Measurements from ENCODE around the gene XPR1. TPM values are rescaled to one million over a fixed set of nuclear protein-coding genes. Genes with fewer than 3 reads are reported as not detected.

XPR1 gene
- total RNA-seq, 1 experiment from 2014 or later = 16.8 TPM

GRCh38 chr1:180930687-180931086, 298.9 kb downstream of the XPR1 start:
- H3K4me2 ChIP-seq = no peak overlapping the region
- no peak overlapping the region for H3K27ac ChIP-seq
- H3K4me1 ChIP-seq (replicated peaks; ENCODE audit: insufficient read depth) = no peaks in the 10 kb centered on the region
- H2AFZ ChIP-seq = no peak overlapping the region
- H3K27me3 ChIP-seq (ENCODE audit: insufficient read depth, low read depth) = no peaks in the 10 kb centered on the region
- H3K9me2 ChIP-seq (ENCODE audit: insufficient read depth) = no peaks in the 10 kb centered on the region
- no peaks in the 10 kb centered on the region for H4K20me1 ChIP-seq (ENCODE audit: insufficient read depth)
- ChIA-PET CTCF (no interaction called here), POLR2A (ENCODE audit: unreplicated experiment) (interaction anchor here (0.6 kb wide), 1 partner anchor 9 kb away, joined by 4 read pairs; no protein-coding TSS in a partner anchor)
- intact Hi-C loops (cut with micrococcal nuclease; ENCODE audit: unreplicated experiment) = no loop called here
- TF ChIP-seq EZH2 (IDR thresholded peaks at IDR 0.05; ENCODE audit: low read depth) (no peak), CTCF (conservative IDR thresholded peaks at IDR 0.05) (no peak)
- H3K9me3 ChIP-seq (ENCODE audit: insufficient read depth, low read depth) = no peaks in the 10 kb centered on the region
- no TSS peak for BruUV-seq (replicated peaks)
- no peaks in the 10 kb centered on the region for H3K79me2 ChIP-seq (ENCODE audit: low read depth)
- no peak for DNase-seq
- H3K4me3 ChIP-seq = no peak overlapping the region
- H3K36me3 ChIP-seq (ENCODE audit: low read depth) = no peaks in the 10 kb centered on the region
- no peaks in the 10 kb centered on the region for H3F3A ChIP-seq (ENCODE audit: insufficient read depth, low read depth)

- Histone ChIP-seq H3K27me3 (ENCODE audit: insufficient read depth, low read depth) (no peaks in the 10 kb centered on the region), H3K4me2 (no peak overlapping the region), H3K27ac (no peak overlapping the region), H3K4me1 (replicated peaks; ENCODE audit: insufficient read depth) (no peaks in the 10 kb centered on the region), H2AFZ (no peak overlapping the region), H3K79me2 (ENCODE audit: low read depth) (no peaks in the 10 kb centered on the region), H4K20me1 (ENCODE audit: insufficient read depth) (no peaks in the 10 kb centered on the region), H3K4me3 (no peak overlapping the region), H3K36me3 (ENCODE audit: low read depth) (no peaks in the 10 kb centered on the region), H3K9me3 (ENCODE audit: insufficient read depth, low read depth) (no peaks in the 10 kb centered on the region), H3F3A (ENCODE audit: insufficient read depth, low read depth) (no peaks in the 10 kb centered on the region), H3K9me2 (ENCODE audit: insufficient read depth) (no peaks in the 10 kb centered on the region)
- DNase-seq = no peak
- BruUV-seq (replicated peaks) = no TSS peak
- POLR2A ChIA-PET (ENCODE audit: unreplicated experiment) = interaction anchor here (0.6 kb wide), 1 partner anchor 237 kb away, joined by 4 read pairs; no protein-coding TSS in a partner anchor
- intact Hi-C loops (cut with micrococcal nuclease; ENCODE audit: unreplicated experiment) = no loop called here
- CTCF ChIA-PET = no interaction called here
- TF ChIP-seq CTCF (conservative IDR thresholded peaks at IDR 0.05) (no peak), EZH2 (IDR thresholded peaks at IDR 0.05; ENCODE audit: low read depth) (no peak)
Measured at GRCh38 chr1:180931529-180931928, 299.7 kb downstream of the XPR1 start.

DNA sequence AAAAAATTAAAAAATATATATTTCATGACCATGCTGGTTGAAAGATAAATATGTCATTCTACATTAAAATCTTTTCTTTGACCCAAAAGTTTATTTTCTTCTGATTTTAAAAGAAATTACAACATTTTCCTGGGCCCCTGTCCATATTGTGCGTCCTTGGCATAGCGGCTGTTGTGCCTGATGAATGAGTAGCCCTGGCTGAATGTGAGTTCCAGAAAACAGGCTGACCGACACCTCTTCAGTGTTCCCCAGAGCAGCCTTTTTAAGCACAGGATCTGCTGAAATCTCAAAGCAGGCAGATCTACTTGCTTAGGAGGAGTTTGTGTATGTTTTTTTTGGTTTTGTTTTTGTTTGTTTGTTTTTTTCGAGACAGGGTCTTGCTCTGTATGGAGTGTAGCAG, 300.6 kb downstream of the XPR1 start:
- H2AFZ ChIP-seq = no peak overlapping the region
- H3K27ac ChIP-seq = no peak overlapping the region
- POLR2A ChIA-PET (ENCODE audit: unreplicated experiment) = no interaction called here
- H3K4me3 ChIP-seq = no peak overlapping the region
- intact Hi-C loops (cut with micrococcal nuclease; ENCODE audit: unreplicated experiment) = no loop called here
- no peaks in the 10 kb centered on the region for H4K20me1 ChIP-seq (ENCODE audit: insufficient read depth)
- no peaks in the 10 kb centered on the region for H3K9me3 ChIP-seq (ENCODE audit: insufficient read depth, low read depth)
- H3F3A ChIP-seq (ENCODE audit: insufficient read depth, low read depth) = no peaks in the 10 kb centered on the region
- CTCF ChIA-PET = no interaction called here
- H3K27me3 ChIP-seq (ENCODE audit: insufficient read depth, low read depth) = no peaks in the 10 kb centered on the region
- no peaks in the 10 kb centered on the region for H3K36me3 ChIP-seq (ENCODE audit: low read depth)
- H3K79me2 ChIP-seq (ENCODE audit: low read depth) = no peaks in the 10 kb centered on the region
- H3K4me2 ChIP-seq = no peak overlapping the region
- no TSS peak for BruUV-seq (replicated peaks)
- H3K4me1 ChIP-seq (replicated peaks; ENCODE audit: insufficient read depth) = no peaks in the 10 kb centered on the region
- no peak for DNase-seq
- TF ChIP-seq EZH2 (IDR thresholded peaks at IDR 0.05; ENCODE audit: low read depth) = no peak
- TF ChIP-seq CTCF (conservative IDR thresholded peaks at IDR 0.05) = no peak
- no peaks in the 10 kb centered on the region for H3K9me2 ChIP-seq (ENCODE audit: insufficient read depth)

Data from PC-9 (cell line).